BLaER1 (cell line): Measurements from ENCODE around the gene SLC35F1.

Experiments
- H3K27ac ChIP-seq: shearing (Covaris generic); formaldehyde crosslinking; 2 replicates; pipeline ENCODE4 v1.8.1; 2022
- H3K27me3 ChIP-seq: shearing (Covaris generic); formaldehyde crosslinking; 2 replicates; pipeline ENCODE4 v1.8.1; 2022
- H3K36me3 ChIP-seq: shearing (Covaris generic); formaldehyde crosslinking; 2 replicates; pipeline ENCODE4 v1.8.1; 2022
- H3K4me1 ChIP-seq: shearing (Covaris generic); formaldehyde crosslinking; 2 replicates; pipeline ENCODE4 v1.8.1; 2022
- H3K4me2 ChIP-seq: shearing (Covaris generic); formaldehyde crosslinking; 2 replicates; pipeline ENCODE4 v1.8.1; 2022
- H3K4me3 ChIP-seq: shearing (Covaris generic); formaldehyde crosslinking; 2 replicates; pipeline ENCODE4 v1.8.1; 2022
- H3K9ac ChIP-seq: shearing (Covaris generic); formaldehyde crosslinking; 2 replicates; pipeline ENCODE4 v1.8.1; 2022
- H3K9me3 ChIP-seq: shearing (Covaris generic); formaldehyde crosslinking; 2 replicates; pipeline ENCODE4 v1.8.1; 2022
- H4K20me1 ChIP-seq: shearing (Covaris generic); formaldehyde crosslinking; 2 replicates; pipeline ENCODE4 v1.8.1; 2022
- Cebpa-rat ChIP-seq: shearing (Covaris generic); IDR thresholded peaks from 2 replicates; pipeline ENCODE4 v1.8.1; 2022

Gene SLC35F1

GRCh38 chr6:118354641-118355040 is 447.6 kb downstream of the SLC35F1 start:
- no peak overlapping the region for H3K27ac ChIP-seq
- H3K9me3 ChIP-seq, result peaks cover 4% of the 10 kb centered on the region; the same call in 1 of the 2 replicates
- H3K4me2 ChIP-seq, result no peak overlapping the region
- H3K9ac ChIP-seq, result no peak overlapping the region
- no peak for TF ChIP-seq Cebpa-rat
- no peaks in the 10 kb centered on the region for H3K27me3 ChIP-seq
- H3K36me3 ChIP-seq, result no peaks in the 10 kb centered on the region
- H3K4me3 ChIP-seq, result no peak overlapping the region
- no peaks in the 10 kb centered on the region for H3K4me1 ChIP-seq
- H4K20me1 ChIP-seq, result no peaks in the 10 kb centered on the region

- Histone ChIP-seq H3K9me3 (peaks cover 4% of the 10 kb centered on the region; the same call in 1 of the 2 replicates), H3K36me3 (no peaks in the 10 kb centered on the region), H3K4me1 (no peaks in the 10 kb centered on the region), H3K9ac (no peak overlapping the region), H3K27ac (no peak overlapping the region), H3K27me3 (no peaks in the 10 kb centered on the region), H4K20me1 (no peaks in the 10 kb centered on the region), H3K4me3 (no peak overlapping the region), H3K4me2 (no peak overlapping the region)
- no peak for TF ChIP-seq Cebpa-rat
These were observed 449.0 kb downstream of the SLC35F1 start for GRCh38 chr6:118356054-118356453.

GRCh38 chr6:118356686-118357085 is 449.6 kb downstream of the SLC35F1 start:
- H4K20me1 ChIP-seq, result no peaks in the 10 kb centered on the region
- no peak overlapping the region for H3K9ac ChIP-seq
- TF ChIP-seq Cebpa-rat, result no peak
- peaks cover 4% of the 10 kb centered on the region; the same call in 1 of the 2 replicates for H3K9me3 ChIP-seq
- no peaks in the 10 kb centered on the region for H3K36me3 ChIP-seq
- H3K4me3 ChIP-seq, result no peak overlapping the region
- H3K4me2 ChIP-seq, result no peak overlapping the region
- H3K27ac ChIP-seq, result no peak overlapping the region
- H3K27me3 ChIP-seq, result no peaks in the 10 kb centered on the region
- no peaks in the 10 kb centered on the region for H3K4me1 ChIP-seq
